Fibroblast of the aortic adventitia (primary cell): ENCODE results near the gene CORO7. TPM values are rescaled to one million over a fixed set of nuclear protein-coding genes. Genes with fewer than 3 reads are reported as not detected.
A peak's percentile ranks its signal among the peaks of the same experiment; 100 is the strongest.

Experiments used
- DNase-seq: peaks from one replicate; pipeline ENCODE4 v3.0.0-alpha.2; 2010; ENCODE audit warnings: low read depth
- H3K4me3 ChIP-seq: 2 replicates; pipeline ENCODE4 v1.5.1; 2011; ENCODE audit warnings: low read depth, mild to moderate bottlenecking, control low read depth, low read length, moderate library complexity
- CTCF ChIP-seq: IDR thresholded peaks from 2 replicates; pipeline ENCODE4 v1.5.1; 2011; ENCODE audit warnings: mild to moderate bottlenecking, low read length, control low read depth, inconsistent platforms; ENCODE audit not compliant: insufficient read depth
- total RNA-seq: library from RNA; depleted of rRNA; stranded (reverse); fragments of >200 nt; gene quantifications from 2 replicates; pipeline ENCODE4 v1.2.3, GENCODE V29; 2012; ENCODE audit warnings: low replicate concordance

Gene CORO7
- total RNA-seq, 1 donor, result 16.7 TPM

GRCh38 chr16:4370570-4371356, 45.6 kb downstream of the CORO7 start:
- TF ChIP-seq CTCF, result no peak
- DNase-seq, result peak; percentile 94
- H3K4me3 ChIP-seq, result peak overlapping the region; percentile 97

GRCh38 chr16:4370151-4370550, 46.2 kb downstream of the CORO7 start:
- TF ChIP-seq CTCF, result no peak
- no peak overlapping the region for H3K4me3 ChIP-seq
- DNase-seq, result peak; percentile 53

- DNase-seq, result no peak
- H3K4me3 ChIP-seq, result no peak overlapping the region
- no peak for TF ChIP-seq CTCF
These were observed 47.2 kb downstream of the CORO7 start for GRCh38 chr16:4369007-4369733.

GRCh38 chr16:4367393-4367856, 49.0 kb downstream of the CORO7 start:
- H3K4me3 ChIP-seq, result no peak overlapping the region
- no peak for DNase-seq
- TF ChIP-seq CTCF, result no peak

GRCh38 chr16:4366016-4366415, 50.4 kb downstream of the CORO7 start:
- DNase-seq, result no peak
- H3K4me3 ChIP-seq, result no peak overlapping the region
- TF ChIP-seq CTCF, result no peak

DNA sequence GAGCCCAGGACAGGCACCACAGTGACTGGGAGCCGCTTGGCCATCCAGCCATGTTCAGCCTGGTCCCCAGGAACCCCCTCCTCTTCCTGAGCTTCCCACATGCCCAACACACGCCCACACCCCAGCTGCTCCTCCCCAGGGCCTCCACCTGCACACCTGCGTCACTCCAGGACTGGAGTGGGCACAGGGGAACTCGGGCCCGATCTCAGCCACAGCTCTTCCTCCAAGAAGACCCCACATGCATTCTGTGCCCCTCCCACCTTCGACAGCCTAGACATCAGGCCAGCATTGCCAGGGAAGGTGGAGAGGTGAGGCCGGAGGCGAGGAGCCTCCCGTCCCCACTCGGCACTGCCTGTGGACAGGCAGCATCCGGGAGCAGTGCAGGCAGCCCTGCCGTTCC, 50.8 kb downstream of the CORO7 start:
- TF ChIP-seq CTCF, result no peak
- no peak overlapping the region for H3K4me3 ChIP-seq
- DNase-seq, result no peak
